Neuron (in vitro differentiated cells): ENCODE results near the gene TOMT.
A peak's percentile ranks its signal among the peaks of the same experiment; 100 is the strongest.

Source experiments
- H2AFZ ChIP-seq: one replicate; pipeline ENCODE4 v1.6.1; 2013; ENCODE audit warnings: low read depth, mild to moderate bottlenecking, inconsistent platforms, low read length, moderate library complexity
- H3K27me3 ChIP-seq: one replicate; pipeline ENCODE4 v1.6.1; 2013; ENCODE audit warnings: low read length; ENCODE audit not compliant: insufficient read depth
- H3K36me3 ChIP-seq: one replicate; pipeline ENCODE4 v1.6.1; 2013; ENCODE audit warnings: low read length; ENCODE audit not compliant: insufficient read depth
- H3K4me1 ChIP-seq: one replicate; pipeline ENCODE4 v1.6.1; 2013; ENCODE audit warnings: low read length; ENCODE audit not compliant: insufficient read depth
- H3K4me3 ChIP-seq: 2 replicates; pipeline ENCODE4 v1.5.1; 2013; ENCODE audit warnings: mild to moderate bottlenecking, low read length, moderate library complexity
- H3K9me3 ChIP-seq: one replicate; pipeline ENCODE4 v1.6.1; 2013; ENCODE audit warnings: low read length

TOMT gene, protein sequence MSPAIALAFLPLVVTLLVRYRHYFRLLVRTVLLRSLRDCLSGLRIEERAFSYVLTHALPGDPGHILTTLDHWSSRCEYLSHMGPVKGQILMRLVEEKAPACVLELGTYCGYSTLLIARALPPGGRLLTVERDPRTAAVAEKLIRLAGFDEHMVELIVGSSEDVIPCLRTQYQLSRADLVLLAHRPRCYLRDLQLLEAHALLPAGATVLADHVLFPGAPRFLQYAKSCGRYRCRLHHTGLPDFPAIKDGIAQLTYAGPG

DNA sequence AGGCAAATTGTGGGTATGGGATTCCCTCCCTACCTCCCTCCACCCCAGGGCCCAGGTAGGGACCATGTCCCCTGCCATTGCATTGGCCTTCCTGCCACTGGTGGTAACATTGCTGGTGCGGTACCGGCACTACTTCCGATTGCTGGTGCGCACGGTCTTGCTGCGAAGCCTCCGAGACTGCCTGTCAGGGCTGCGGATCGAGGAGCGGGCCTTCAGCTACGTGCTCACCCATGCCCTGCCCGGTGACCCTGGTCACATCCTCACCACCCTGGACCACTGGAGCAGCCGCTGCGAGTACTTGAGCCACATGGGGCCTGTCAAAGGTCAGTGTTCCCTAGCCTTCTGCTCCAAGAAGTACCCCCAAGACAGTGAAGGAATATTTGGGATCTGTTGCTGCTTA is at the start of gene TOMT:
Gene TOMT, plus strand, starts transcription at position 37 of the 400 bp plus-strand sequence. Its CDS starts 28 bp downstream, at position 65.
- Histone ChIP-seq H3K9me3 (no peaks in the 10 kb centered on the region), H3K27me3 (no peaks in the 10 kb centered on the region), H3K4me3 (no peak within 1 kb of the TSS), H2AFZ (no peak within 1 kb of the TSS), H3K36me3 (peaks cover 7% of the 10 kb centered on the region), H3K4me1 (peaks cover 19% of the 10 kb centered on the region)

DNA sequence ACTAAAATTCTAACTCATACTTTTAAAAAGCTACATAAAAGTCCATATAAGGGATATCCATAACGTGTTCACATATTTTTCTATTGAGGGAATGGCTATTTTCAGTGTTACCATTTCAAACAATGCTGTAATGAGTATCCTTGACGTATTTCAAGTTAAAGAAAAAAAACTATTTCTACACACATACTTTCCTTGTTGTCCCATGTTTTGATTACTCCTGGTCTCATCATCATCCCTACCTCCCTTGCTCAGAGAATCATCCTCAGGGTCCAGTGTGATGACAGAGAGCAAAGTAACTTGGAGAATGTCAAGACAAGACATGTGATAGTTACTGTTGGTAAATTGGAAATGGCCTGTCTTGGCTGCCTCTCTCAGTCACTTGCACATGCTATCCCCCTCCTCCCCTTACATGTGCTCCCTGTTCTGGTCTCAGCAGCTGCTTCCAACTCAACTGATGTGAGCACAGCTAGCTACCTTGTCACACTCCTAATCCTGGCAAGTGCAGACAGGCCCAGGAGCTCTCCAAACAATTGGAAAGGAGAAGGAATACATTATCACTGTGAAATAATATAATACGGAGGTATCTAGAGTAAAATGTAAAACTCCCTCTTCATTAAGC is 47.2 kb upstream of the TOMT start:
- no peak overlapping the region for H3K4me3 ChIP-seq

DNA sequence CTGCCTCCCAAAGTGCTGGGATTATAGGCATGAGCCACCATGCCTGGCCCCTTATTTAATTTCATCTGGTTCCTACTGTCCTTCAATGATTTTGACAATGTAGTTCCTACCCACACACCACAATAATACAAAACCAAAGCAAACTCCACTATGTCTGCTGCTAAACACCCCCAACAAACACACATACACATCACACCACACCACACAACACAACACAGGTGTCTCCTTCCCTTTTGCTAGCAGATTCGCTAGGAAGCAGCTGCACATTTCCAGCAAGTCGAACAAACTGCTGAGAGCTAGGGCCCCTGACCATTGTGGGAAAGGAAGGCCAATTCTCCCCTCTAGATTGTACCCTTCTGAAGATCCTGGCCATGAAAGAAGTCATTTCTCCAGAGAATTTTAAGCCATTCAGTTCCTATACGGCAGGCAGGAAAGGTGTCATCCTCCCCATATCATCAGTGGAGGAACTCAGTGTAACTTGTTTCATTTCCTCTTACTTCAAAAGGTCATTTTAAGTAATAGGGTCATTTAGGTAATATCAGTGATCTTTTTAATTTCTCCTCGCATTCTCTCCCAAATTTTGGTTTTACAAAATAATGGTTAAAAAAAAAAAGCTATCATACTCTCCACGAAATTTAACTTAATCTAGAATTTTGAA is 43.9 kb upstream of the TOMT start:
- H3K4me1 ChIP-seq: no peaks in the 10 kb centered on the region
- no peak overlapping the region for H2AFZ ChIP-seq
- H3K9me3 ChIP-seq: no peaks in the 10 kb centered on the region
- no peaks in the 10 kb centered on the region for H3K27me3 ChIP-seq
- H3K4me3 ChIP-seq: no peak overlapping the region
- peaks cover 13% of the 10 kb centered on the region for H3K36me3 ChIP-seq

More for the DNA sequence above, 47.2 kb upstream of the TOMT start:
- Histone ChIP-seq H3K36me3 (peaks cover 13% of the 10 kb centered on the region), H3K27me3 (no peaks in the 10 kb centered on the region), H3K4me1 (peaks cover 1% of the 10 kb centered on the region), H2AFZ (no peak overlapping the region), H3K9me3 (no peaks in the 10 kb centered on the region)

DNA sequence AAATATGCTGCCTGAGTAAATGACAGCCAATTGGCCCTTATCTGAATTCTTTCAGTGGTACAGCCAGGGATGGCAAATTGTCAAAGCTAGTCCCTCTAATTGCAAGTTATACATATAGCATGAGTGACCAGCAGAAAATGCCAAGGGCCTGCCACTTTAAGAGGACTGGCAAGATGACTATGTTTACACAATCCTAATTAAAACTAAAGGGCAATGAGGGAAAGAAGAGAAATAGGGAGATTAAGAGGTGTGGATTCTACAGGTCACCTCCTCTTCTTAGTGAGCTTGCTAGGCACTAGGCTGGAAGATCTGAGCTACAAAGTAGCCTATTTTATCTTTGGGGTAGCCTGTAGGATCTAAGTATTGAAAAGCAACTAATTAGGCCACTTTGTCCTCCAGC is 38.9 kb upstream of the TOMT start:
- no peak overlapping the region for H3K4me3 ChIP-seq
- peaks cover 9% of the 10 kb centered on the region for H3K4me1 ChIP-seq
- H3K36me3 ChIP-seq: peaks cover 15% of the 10 kb centered on the region
- no peaks in the 10 kb centered on the region for H3K9me3 ChIP-seq
- no peak overlapping the region for H2AFZ ChIP-seq
- no peaks in the 10 kb centered on the region for H3K27me3 ChIP-seq

DNA sequence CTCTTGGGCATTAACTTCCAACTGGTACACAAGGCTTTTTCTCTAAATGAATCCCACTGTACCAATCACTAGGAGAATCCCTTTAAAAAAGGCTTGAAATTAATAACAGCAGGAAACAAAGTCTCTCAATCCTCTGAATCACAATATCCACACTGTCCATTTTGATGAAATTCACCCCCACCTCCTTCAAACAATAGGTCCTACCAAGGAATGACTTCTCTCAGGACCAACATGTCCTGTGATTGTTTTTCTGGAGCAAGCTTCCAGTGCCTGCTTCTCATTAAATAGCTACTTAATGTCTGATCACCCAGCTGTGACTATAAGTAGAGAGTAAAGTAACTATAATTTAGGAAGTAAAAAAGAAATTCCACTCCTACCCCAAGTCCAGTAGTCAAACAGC is 38.5 kb upstream of the TOMT start:
- Histone ChIP-seq H3K27me3 (no peaks in the 10 kb centered on the region), H3K36me3 (peaks cover 12% of the 10 kb centered on the region), H3K4me3 (no peak overlapping the region), H2AFZ (no peak overlapping the region), H3K4me1 (peaks cover 13% of the 10 kb centered on the region), H3K9me3 (no peaks in the 10 kb centered on the region)

DNA sequence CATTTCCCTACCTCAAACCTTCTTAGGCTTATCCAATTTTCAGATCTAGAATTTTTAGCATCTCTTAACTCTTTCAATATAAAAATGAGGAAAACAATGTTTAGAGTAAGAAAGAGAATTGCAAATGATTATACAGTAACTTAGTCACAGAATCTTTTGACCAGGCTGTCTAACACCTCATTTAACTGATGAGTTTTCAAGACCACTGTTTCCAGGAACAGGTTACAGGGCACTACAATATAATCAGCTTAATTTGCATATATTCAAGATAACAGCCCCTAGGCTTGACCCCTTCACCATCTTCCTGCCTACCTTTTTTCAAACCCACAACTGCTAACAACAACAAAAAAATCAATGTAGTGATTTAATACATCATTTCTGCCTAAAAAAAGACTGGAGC is 38.0 kb upstream of the TOMT start:
- Histone ChIP-seq H3K4me1 (peaks cover 17% of the 10 kb centered on the region), H3K4me3 (no peak overlapping the region), H3K9me3 (no peaks in the 10 kb centered on the region), H2AFZ (no peak overlapping the region), H3K36me3 (peaks cover 12% of the 10 kb centered on the region), H3K27me3 (no peaks in the 10 kb centered on the region)

DNA sequence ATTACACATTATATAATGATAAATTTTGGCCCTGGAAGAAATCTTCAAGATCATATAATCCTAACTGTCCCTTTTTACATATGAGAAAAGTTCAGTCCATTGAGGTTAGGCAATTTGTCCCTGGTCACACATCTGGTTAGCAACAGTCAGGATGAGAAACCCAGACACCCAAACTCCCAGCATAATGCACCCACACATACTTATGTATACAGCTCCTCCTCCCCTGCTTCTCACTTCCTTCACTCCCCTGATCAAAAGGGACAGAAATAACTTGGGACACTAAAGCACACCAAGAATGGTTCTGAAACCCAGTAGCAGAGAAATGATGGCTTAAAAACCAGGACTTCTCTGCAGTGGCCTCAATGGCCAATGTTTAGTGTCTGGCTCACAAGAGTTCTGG is 36.5 kb upstream of the TOMT start:
- Histone ChIP-seq H3K27me3 (no peaks in the 10 kb centered on the region), H3K4me3 (no peak overlapping the region), H3K4me1 (peaks cover 18% of the 10 kb centered on the region), H3K36me3 (peaks cover 12% of the 10 kb centered on the region), H2AFZ (no peak overlapping the region), H3K9me3 (no peaks in the 10 kb centered on the region)

DNA sequence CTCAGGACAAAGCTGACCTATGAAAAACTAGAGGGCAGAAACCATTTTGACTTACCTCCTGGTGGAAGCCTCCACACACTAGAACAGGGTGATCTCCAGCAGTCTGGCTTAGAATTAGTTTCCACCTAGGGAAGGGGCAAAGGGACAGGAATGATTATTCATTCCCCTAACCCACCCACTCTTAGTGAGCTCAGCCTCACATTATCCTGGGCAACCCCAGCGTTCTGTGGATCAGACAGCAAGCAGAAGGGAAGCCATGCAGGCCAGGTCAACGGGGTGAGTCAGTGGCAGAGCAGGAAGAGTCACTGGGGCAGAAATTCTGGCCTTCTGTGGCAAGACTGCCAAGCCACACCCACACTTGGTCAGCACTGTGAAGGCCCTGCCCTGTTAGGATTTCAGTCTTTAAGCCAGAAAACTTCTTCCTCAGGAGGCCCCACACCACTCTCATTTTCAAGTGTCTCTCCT is 35.9 kb upstream of the TOMT start:
- no peak overlapping the region for H3K4me3 ChIP-seq
- H3K27me3 ChIP-seq: no peaks in the 10 kb centered on the region
- H3K36me3 ChIP-seq: peaks cover 12% of the 10 kb centered on the region
- no peak overlapping the region for H2AFZ ChIP-seq
- peaks cover 18% of the 10 kb centered on the region for H3K4me1 ChIP-seq
- H3K9me3 ChIP-seq: no peaks in the 10 kb centered on the region

DNA sequence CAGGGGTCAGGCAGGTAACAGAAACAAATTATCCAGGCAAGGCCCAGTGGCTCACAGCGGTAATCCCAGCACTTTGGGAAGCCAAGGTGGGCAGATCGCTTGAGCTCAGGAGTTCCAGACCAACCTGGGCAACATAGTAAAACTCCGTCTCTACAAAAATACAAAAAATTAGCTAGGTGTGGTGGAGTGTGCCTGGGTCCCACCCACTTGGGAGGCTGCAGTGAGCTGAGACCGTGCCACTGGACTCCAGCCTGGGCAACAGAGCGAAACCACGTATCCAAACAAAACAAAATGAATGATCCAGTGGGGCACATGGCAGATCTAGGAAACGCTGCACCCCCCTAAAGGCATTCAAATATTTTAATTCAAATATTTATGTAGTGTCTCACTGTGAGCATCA is 35.2 kb upstream of the TOMT start:
- H3K27me3 ChIP-seq: no peaks in the 10 kb centered on the region
- H3K4me1 ChIP-seq: peaks cover 18% of the 10 kb centered on the region
- H3K9me3 ChIP-seq: no peaks in the 10 kb centered on the region
- peaks cover 12% of the 10 kb centered on the region for H3K36me3 ChIP-seq
- no peak overlapping the region for H2AFZ ChIP-seq
- H3K4me3 ChIP-seq: no peak overlapping the region

DNA sequence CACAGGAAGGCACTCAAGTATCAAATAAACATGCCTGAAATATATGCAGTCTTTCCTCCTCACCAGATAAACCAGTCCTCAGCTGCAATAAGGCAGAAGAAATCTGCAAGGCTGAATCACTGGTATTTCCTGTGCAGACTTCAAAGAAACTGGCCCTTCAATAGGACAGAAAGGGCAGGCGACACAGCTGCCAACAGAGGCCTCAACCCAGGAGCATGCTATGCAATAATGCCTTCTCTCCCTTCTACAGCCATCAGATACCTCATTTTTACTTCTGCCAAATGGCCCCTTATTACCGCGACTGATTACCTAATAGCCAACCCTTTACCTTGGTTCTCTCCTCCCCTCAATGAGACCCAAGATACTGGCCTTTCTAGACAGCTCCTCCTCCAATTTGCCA is 33.4 kb upstream of the TOMT start:
- Histone ChIP-seq H3K4me3 (no peak overlapping the region), H3K27me3 (no peaks in the 10 kb centered on the region), H3K36me3 (peaks cover 12% of the 10 kb centered on the region), H2AFZ (no peak overlapping the region), H3K9me3 (no peaks in the 10 kb centered on the region), H3K4me1 (peaks cover 18% of the 10 kb centered on the region)

DNA sequence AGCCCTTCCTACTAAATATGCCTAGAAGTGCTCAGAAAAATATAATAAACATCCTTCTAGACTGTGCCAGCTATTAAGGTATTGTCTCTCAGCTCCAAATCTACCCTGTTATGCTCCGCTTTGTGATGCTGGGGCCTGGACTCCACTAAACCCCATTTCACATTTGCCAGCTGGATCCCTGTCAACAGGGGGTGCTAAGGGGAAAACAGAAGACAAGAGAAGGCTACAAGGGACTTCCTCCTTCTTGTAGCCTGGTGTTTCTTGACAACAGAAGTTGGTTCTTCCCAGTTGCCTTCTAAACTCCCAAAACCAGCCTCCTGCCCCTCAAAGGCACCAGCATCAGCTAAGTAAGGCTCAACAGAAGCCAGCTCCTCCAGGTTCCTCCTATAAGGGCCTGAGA is 30.6 kb upstream of the TOMT start:
- Histone ChIP-seq H3K27me3 (no peaks in the 10 kb centered on the region), H3K4me1 (peaks cover 27% of the 10 kb centered on the region), H3K4me3 (no peak overlapping the region), H2AFZ (no peak overlapping the region), H3K36me3 (no peaks in the 10 kb centered on the region), H3K9me3 (no peaks in the 10 kb centered on the region)

DNA sequence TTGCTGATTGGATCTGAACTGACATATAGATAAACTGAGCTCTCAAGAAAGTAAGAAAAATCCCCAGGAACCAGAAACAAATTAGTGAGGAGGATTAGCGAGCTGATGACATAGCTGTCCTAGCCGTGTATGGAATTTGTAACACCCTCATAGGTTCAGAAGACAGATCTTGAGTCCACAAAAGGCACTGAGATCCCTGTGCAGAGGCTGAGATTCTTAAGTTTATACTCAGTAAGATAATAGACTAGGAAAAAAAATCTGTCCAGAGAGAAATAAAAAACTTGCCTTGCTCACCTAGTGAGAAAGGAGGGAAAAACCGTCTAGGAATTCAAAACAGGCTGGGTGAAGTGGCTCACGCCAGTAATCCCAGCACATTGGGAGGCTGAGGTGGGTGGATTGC is 30.0 kb upstream of the TOMT start:
- Histone ChIP-seq H2AFZ (no peak overlapping the region), H3K9me3 (no peaks in the 10 kb centered on the region), H3K27me3 (no peaks in the 10 kb centered on the region), H3K36me3 (no peaks in the 10 kb centered on the region), H3K4me1 (peaks cover 22% of the 10 kb centered on the region), H3K4me3 (no peak overlapping the region)

DNA sequence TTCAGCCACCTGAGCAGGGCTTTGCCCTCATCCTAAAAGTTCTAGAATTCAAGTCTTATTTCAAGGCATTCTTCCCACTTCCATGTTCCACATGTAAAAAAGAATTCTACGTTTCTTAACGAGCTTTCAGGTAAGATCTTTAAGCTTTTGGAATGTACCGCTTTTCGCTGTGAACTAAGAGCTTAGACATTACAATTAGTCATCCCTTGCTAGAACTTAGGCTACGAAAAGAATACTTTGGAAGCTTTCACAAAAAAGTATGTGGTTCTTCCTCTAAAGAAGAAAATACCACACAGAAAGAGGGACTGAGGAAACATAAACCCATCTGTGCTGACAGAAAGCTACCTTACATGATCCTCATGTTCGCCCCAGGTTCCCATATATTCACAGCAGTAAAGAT is 27.2 kb upstream of the TOMT start:
- Histone ChIP-seq H3K4me1 (peaks cover 17% of the 10 kb centered on the region), H3K36me3 (no peaks in the 10 kb centered on the region), H3K27me3 (no peaks in the 10 kb centered on the region), H2AFZ (no peak overlapping the region), H3K9me3 (no peaks in the 10 kb centered on the region), H3K4me3 (peak overlapping the region; percentile 92)
